ENCODE data around the gene BMAL2. TPM values are rescaled to one million over a fixed set of nuclear protein-coding genes. Genes with fewer than 3 reads are reported as not detected.

BMAL2 gene
- total RNA-seq, 1 experiment from 2014 or later = 21.5 TPM

- ChIA-PET CTCF (no interaction called here), POLR2A (no interaction called here), RAD21 (ENCODE audit: low non-redundant PET in 1 of 2, low total read pairs in 2 of 2, uncharacterized antibody in 2 of 2, unreplicated experiment in 2 of 2) (no interaction called here)
- H3K9ac ChIP-seq (ENCODE audit: low read length) = no peak overlapping the region
- no peaks in the 10 kb centered on the region for H3K4me1 ChIP-seq (ENCODE audit: control insufficient read depth in 1 of 2, insufficient read depth in 2 of 2, low read length in 2 of 2)
- TF ChIP-seq, protein P1, sequence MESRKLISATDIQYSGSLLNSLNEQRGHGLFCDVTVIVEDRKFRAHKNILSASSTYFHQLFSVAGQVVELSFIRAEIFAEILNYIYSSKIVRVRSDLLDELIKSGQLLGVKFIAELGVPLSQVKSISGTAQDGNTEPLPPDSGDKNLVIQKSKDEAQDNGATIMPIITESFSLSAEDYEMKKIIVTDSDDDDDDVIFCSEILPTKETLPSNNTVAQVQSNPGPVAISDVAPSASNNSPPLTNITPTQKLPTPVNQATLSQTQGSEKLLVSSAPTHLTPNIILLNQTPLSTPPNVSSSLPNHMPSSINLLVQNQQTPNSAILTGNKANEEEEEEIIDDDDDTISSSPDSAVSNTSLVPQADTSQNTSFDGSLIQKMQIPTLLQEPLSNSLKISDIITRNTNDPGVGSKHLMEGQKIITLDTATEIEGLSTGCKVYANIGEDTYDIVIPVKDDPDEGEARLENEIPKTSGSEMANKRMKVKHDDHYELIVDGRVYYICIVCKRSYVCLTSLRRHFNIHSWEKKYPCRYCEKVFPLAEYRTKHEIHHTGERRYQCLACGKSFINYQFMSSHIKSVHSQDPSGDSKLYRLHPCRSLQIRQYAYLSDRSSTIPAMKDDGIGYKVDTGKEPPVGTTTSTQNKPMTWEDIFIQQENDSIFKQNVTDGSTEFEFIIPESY (IDR thresholded peaks at IDR 0.05; ENCODE audit: extremely low read depth, insufficient replicate concordance, low read length) = no peak
- no peak for TF ChIP-seq FOSL1 (IDR thresholded peaks at IDR 0.05; ENCODE audit: low read depth)
- TF ChIP-seq, protein P2, sequence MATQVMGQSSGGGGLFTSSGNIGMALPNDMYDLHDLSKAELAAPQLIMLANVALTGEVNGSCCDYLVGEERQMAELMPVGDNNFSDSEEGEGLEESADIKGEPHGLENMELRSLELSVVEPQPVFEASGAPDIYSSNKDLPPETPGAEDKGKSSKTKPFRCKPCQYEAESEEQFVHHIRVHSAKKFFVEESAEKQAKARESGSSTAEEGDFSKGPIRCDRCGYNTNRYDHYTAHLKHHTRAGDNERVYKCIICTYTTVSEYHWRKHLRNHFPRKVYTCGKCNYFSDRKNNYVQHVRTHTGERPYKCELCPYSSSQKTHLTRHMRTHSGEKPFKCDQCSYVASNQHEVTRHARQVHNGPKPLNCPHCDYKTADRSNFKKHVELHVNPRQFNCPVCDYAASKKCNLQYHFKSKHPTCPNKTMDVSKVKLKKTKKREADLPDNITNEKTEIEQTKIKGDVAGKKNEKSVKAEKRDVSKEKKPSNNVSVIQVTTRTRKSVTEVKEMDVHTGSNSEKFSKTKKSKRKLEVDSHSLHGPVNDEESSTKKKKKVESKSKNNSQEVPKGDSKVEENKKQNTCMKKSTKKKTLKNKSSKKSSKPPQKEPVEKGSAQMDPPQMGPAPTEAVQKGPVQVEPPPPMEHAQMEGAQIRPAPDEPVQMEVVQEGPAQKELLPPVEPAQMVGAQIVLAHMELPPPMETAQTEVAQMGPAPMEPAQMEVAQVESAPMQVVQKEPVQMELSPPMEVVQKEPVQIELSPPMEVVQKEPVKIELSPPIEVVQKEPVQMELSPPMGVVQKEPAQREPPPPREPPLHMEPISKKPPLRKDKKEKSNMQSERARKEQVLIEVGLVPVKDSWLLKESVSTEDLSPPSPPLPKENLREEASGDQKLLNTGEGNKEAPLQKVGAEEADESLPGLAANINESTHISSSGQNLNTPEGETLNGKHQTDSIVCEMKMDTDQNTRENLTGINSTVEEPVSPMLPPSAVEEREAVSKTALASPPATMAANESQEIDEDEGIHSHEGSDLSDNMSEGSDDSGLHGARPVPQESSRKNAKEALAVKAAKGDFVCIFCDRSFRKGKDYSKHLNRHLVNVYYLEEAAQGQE (IDR thresholded peaks at IDR 0.05; ENCODE audit: low read depth) = no peak
- TF ChIP-seq EGR1 (IDR thresholded peaks at IDR 0.05; ENCODE audit: low read depth) = no peak
- no peak for TF ChIP-seq ATF3 (IDR thresholded peaks at IDR 0.05)
- no peak for TF ChIP-seq SRF (IDR thresholded peaks at IDR 0.05; ENCODE audit: low read depth)
- TF ChIP-seq SP1 (IDR thresholded peaks at IDR 0.05; ENCODE audit: low read depth) = no peak
- no peak for TF ChIP-seq TCF7L2 (IDR thresholded peaks at IDR 0.05; ENCODE audit: borderline replicate concordance, extremely low read depth, insufficient read depth, insufficient read length)
- no peak for TF ChIP-seq POLR2AphosphoS5 (IDR thresholded peaks at IDR 0.05; ENCODE audit: low read depth, low read length)
- no peak for TF ChIP-seq JUND (IDR thresholded peaks at IDR 0.05)
- intact Hi-C loops (cut with micrococcal nuclease) = loop anchor here (5.0 to 10.0 kb wide), 2 partner anchors 165 to 457 kb away; no protein-coding TSS in a partner anchor
- H3K27me3 ChIP-seq (ENCODE audit: insufficient read depth, low read length) = no peaks in the 10 kb centered on the region
- BruUV-seq (replicated peaks) = no TSS peak
- no peak for ATAC-seq
- DNase-seq (ENCODE audit: low read depth, low spot score) = no peak
- no peaks in the 10 kb centered on the region for H4K20me1 ChIP-seq (ENCODE audit: insufficient read depth)
- no peak overlapping the region for H3K4me3 ChIP-seq (replicated peaks in 1 of 2; ENCODE audit: low read depth in 1 of 2, low read length in 2 of 2)
- H3K4me2 ChIP-seq (ENCODE audit: low read length) = no peak overlapping the region
- no peaks in the 10 kb centered on the region for H3K9me2 ChIP-seq (ENCODE audit: insufficient read depth)
- H3K36me3 ChIP-seq (ENCODE audit: control insufficient read depth in 1 of 2, insufficient read depth in 2 of 2, low read length in 2 of 2) = peaks cover 6 to 9% of the 10 kb centered on the region in 2 experiments; a peak in 3 of 4 replicates
- H2AFZ ChIP-seq (ENCODE audit: low read depth, low read length, poor library complexity, severe bottlenecking) = no peak overlapping the region
- no peaks in the 10 kb centered on the region for H3K9me3 ChIP-seq (ENCODE audit: control insufficient read depth in 1 of 2, insufficient read depth in 1 of 2, low read depth in 1 of 2, low read length in 2 of 2)
- H3K79me2 ChIP-seq (ENCODE audit: insufficient read depth, low read length) = no peaks in the 10 kb centered on the region
- H3K27ac ChIP-seq (ENCODE audit: low read depth, low read length) = no peak overlapping the region
Measured at GRCh38 chr12:27309293-27309994, 23.2 kb upstream of the BMAL2 start.

Data from HCT116 (cell line).